Measurements from ENCODE around the gene ART1.

The ART1 gene

DNA sequence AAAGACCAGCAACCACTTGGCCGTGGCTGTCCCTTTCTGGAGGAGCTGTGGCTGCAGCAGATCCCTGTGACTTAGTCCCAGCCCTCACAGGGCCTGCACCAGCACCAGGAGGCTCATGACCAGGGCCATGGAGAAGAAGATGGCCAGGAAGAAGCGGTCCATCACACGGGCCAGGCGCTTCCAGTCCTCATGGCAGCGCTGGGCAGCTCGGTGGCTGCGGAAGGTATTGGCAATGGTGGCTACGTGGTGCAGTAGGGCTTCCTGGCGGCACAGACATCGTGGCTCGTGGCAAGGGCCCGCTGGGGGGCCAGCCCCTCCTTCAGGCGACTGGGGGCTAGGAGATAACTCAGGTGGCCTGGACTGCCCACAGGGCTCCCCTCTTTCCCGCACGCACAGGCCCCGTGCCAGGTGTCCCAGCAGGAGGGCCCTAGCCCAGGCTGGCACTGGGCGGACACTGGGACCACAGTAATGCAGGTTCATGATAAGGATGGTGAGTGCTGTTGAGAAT is 21.1 kb downstream of the ART1 start:
- DNase-seq (ENCODE audit: low spot score), result no peak

DNA sequence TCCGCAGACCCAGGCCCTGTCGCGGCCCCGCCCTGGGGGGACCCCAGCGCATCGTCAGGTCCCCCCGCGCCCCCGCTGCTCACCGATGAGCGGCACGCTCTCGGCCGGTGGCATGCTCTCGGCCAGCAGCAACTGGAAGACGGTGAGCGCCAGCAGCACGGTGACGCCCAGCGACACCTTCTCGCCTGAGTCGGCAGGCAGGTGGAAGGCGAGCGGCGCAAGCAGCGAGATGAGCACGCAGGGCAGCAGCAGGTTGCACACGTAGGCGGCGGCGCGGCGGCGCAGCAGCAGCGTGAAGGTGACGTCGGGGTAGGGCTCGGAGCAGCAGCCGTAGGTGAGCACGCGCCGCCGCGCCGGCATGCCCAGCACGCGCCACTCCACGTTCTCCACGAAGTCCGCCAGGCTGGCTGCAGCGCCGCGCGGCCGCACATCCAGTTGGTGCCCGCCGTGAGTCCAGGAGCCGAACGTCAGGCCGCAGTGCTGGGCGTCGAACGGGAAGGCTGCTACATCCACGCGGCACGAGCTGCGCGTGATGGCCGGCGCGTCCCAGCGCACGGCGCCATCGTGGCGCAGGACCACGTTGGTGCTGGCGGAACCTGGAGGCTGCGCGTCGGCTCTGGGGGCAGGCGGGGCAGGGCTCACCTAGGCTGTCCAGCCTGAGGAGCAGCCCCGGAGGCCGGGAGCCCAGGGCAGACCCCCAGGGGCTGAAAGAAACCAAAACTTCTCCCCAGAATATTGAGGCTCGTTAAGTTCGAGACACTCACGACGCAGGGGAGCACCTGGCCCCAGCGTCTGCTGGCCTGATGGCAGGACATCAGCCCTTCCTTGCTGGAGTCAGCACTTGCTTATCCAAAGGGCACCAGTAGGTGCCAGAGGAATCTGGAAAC is 22.5 kb downstream of the ART1 start:
- DNase-seq (ENCODE audit: low spot score), result no peak

DNA sequence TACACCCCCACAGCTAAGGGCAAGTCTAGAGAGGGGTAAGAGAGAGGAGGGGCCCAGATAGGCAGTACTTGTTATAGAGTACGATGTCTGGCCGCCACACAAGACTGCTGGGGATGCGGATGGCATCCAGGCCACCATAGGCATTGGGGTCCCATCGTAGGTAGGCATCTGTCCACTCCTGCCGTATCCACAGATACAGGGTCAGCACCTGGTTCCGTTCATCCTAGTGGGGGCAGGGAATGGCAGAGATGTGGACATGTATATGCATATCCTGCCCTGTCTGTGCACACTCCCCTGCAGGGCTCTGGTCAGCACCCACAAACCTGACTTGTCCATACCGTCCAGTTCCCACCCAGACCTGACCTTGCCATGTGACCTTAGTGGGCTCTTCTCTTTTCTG is 24.2 kb downstream of the ART1 start:
- no peak for DNase-seq (ENCODE audit: low spot score)

DNA sequence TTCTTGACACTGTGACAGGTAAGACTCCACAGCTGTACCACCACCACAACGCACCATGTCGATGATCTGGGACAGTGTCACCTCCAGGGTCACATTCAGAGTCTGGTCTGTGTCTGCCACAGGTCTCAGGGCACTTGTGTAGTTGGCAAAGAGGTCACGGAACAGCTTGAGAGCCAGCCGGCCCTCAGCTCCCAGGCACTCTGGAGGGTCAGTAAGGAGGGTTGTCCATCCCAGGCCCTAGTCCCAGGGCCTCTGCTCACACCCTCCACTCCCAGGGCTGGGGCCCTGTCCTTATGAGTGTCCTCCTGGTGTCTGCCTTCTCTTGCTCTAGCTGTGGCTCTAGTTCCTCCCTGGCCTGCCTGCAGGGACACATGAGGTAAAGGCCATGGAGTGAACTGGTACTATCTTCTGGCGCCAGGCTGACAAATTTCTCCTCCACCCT is 24.8 kb downstream of the ART1 start:
- DNase-seq (ENCODE audit: low spot score), result no peak

DNA sequence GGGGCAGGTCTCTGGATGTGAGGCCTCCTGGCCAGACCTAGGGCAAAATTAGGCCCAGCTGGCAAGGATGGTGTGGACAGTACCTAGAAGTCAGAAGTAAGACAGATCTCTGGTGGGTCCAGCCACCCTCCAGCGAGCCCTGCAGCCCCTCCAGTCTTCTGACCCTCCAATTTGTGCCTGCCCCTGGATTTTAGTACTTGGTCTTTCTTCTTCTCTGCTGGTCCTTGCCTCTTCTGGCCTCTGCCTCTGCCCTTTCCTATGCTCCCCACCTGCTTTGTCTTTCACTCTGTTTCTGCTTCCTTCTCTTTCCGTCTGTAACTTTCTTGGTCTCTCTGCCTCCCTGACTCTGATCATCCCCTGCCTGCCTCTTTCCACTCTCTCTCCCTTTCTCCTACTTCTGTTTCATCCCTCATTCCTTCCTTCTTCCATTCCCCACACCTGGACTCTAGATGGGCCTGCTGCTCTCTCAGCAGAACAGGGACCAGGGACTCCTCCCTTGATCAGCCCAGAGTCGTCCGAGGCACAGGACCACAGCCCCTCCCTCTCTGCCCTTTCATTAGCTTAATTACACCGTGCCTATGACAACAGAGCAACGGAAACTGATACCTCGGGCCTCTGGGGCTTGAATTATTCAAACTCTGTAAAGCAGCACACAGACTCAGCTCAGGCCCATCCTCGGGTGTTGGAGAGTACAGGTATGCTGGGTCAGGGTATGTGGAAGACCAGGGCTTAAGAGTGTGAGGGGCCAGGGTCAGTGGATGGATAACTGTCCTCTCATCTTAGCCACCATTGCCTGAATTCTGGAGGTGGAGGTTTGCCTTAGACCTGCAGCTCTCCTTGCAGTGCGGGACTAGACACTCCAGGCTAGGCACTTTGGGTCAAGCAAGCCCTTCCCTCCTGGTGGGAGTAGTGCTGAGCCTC is 26.7 kb downstream of the ART1 start, which contains the start of gene CHRNA10:
CHRNA10 (minus strand) TSS at position 51 of the 921 bp plus-strand sequence. CDS start 72 bp downstream, outside the sequence.
- no peak for DNase-seq (ENCODE audit: low spot score)

DNA sequence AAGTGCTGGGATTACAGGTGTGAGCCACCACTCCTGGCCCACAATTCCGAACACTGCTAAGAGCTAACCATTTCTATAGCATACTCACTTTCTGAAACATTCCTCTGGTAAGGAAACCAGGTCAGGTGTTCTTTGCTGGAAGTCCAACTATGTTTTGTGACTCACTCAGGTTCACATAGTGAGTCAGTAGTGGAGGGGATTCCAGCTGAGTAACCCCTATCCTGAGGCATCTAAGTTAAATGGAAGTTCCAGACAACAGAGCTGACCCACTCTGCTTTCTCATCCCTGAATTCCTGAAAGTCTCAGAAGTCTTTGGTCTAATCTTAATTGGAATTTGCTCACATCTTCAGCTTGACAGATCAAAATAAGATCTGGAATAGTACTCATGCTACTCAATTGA is 29.3 kb downstream of the ART1 start:
- no peak for DNase-seq (ENCODE audit: low spot score)

DNA sequence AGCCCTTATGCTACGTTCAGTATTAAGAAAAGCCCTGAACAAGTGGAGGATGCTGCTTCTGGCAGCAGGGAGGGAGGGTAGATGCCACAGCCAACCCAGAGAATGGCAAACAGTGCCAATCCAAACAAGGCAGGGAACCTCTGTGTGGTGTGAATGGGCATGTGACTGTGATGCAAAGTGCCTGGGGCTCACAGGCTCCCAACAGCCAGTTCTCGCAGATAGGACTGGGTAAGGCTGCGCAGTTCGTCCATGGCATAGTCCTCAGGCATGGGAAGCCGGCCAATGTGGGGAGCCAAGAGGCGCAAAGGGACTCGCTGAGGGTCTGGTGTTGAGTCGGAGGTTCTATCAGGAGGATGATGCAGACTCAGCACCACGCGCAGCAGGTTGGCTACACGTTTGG is 31.0 kb downstream of the ART1 start:
- DNase-seq (ENCODE audit: low spot score), result no peak

DNA sequence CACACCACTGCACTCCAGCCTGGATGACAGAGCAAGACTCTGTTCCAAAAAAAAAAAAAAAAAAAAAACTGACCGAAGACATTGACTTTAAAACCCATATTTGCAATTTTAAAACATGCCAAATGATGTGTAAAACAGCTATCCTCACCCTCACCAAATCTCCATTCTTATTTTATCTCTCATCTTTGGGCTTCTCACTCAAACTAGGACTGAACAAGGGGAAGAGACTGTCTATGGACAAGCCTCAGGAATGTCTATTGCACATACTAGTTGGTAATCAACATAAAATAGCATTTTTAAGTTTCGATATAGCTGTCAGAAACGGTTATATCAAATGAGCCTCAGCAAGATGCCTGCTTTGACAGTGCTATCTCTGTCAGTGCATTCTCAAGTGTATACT is 34.1 kb downstream of the ART1 start:
- DNase-seq (ENCODE audit: low spot score), result no peak

DNA sequence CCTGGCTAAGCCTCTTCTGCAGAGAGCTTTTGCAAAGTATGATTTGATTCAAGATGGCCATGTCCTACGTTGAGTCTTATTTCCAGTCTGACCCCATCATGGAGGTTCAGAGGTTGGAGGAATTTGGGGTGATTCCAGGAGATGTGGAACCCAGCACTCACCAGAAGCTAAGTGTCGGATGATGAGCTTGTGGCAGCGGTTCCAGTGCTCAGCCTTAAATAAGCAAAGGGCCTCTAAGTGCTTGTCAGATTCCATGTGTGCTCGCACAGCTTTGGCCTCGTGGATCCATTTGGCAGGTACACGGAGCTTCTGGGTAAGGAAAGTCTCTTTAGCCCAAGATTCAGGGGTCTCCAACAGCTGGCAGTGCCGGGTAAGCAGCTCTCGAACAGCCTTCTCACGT is 38.1 kb downstream of the ART1 start:
- DNase-seq (ENCODE audit: low spot score), result no peak

DNA sequence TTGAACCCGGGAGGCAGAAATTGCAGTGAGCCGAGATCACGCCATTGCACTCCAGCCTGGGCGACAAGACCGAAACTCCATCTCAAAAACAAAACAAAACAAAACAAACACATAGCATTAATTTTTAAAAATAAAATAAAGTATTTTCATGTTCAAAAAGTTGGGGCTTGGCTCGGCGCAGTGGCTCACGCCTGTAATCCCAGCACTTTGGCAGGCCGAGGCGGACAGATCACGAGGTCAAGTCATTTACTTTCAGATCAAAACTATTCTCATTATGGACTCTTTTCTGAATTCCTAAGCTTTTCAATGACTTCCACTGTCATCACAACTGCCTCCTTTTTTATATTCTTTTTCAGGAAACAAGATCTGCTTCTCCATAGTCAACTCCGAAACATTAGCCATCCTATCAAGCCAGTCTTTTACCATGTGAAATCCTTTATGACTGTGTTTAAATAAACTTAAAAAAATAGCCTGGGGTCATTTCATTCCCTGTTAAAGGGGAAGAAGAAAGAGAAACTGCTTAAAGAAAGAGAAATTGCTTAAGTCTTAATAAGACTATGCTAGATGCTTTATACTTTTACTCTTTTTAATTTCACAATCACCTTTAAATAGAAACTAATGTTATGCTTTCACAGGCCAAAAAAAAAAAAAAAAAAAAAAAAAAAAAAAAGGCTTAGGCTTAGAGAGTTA is 39.3 kb downstream of the ART1 start:
- no peak for DNase-seq (ENCODE audit: low spot score)

DNA sequence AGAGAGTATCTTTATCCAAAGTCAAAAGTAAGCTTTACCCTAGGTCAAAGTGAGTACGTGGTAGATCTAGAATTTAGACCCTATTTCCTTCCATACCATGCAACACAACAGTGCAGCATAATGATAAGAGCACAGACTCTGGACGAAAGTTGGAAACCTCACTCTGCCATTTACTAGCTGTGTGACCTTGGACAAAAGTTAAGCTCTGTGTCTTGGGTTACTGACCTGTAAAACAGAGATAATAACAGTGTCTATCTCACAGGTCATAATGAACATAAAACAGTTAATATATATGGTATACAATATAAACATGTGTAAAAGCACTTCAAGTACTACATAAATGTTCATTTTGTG is 39.9 kb downstream of the ART1 start:
- no peak for DNase-seq (ENCODE audit: low spot score)

DNA sequence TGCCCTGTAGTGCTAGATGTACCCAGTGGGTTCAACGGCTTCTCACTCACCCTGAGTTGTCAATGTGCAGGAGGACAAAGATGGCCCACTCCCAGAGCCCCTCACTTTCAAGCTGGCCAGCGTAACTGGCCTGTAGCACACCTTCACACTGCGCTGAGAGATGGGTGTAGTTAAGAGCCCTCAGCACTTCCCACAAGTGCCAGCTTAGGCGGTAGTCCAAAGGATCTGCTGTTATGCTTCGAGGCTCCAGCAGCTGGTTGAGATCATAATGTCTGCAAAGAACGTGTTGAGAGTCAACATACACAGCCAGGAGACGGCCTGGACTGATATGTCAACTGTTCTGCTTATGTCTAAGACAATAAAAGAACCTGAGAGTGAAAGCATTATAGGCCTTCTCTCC is 41.0 kb downstream of the ART1 start:
- DNase-seq (ENCODE audit: low spot score), result no peak

DNA sequence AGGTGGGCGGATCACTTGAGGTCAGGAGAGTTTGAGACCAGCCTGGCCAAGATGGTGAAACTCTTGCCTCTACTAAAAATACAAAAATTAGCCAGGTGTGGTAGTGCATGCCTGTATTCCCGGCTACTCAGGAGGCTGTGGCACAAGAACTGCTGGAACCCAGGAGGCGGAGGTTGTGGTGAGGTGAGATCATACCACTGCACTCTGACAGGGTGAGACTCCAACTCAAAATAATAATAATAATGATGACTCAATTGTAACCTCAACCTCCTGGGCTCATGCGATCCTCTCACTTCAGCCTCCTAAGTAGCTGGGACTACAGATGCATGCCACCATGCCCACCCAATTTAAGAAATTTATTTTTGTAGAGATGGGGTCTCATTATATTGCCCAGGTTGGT is 41.8 kb downstream of the ART1 start:
- DNase-seq (ENCODE audit: low spot score), result no peak

DNA sequence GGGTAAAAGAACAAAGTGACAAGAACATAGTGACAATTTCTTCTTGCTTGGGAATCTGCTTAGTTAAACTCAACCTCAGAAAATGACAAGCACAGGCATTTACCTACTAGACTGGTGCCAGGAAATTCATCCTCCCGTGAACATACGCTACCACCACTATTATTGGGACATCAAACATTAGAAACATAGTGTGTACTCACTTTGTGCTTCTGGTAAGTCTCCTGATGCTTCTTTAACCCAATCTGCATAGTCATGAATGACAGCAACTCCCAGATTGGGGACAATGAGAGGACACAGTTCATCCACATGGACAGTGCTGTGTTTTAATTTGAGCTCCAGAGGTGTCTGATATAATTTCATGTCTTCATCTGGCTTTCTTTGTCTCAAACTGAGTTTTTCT is 55.5 kb downstream of the ART1 start:
- DNase-seq (ENCODE audit: low spot score), result no peak

DNA sequence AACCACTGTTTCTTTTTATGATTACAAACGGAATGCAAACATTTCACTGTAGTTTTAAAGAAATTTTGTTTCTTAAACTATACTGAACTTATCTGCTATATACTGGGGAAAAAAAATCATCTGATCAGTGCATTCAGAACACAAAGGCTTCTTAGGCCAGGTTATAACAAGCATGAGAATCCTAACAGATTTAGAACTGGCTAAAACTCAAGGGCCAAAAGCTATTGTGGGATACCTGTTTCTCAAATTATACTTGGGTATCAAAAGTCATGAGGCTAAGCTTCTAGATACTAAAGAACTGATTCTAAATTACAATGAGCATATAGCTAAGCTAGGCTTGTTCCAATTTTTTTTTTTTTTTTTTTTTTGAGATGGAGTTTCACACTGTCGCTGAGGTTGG is 56.0 kb downstream of the ART1 start:
- DNase-seq (ENCODE audit: low spot score), result no peak

DNA sequence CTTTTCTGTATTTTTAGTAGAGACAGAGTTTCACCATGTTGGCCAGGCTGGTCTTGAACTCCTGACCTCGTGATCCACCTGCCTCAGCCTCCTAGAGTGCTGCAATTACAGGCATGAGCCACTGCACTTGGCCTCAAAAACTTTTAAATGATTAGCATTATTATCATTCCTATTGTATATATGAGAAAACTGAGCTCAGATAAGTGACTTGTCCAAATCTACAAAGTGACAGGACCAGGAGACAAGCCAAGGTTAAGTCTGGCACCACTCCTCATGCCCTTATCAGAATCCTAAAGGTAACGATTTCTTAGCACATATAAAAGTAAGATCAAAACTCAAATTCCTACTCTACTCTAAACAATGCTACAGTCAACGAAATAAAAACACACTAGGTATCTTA is 58.5 kb downstream of the ART1 start:
- DNase-seq (ENCODE audit: low spot score), result no peak

DNA sequence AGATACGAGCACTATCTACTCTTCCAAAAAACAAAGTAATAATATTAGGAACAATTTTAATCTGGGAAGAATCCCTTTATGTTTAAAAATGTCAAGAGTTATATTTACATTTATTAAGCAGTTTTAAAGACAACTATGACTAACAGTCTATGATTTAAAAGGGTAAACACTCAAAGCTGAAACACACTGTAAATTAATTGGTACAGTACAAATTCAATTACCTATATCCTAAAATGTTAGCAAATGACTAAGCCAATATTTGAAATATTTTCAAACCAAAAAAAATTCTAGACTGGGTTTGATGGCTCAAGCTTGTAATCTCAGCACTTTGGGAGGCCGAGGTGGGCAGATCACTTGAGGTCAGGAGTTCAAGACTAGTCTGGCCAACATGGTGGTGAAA is 62.2 kb downstream of the ART1 start:
- DNase-seq (ENCODE audit: low spot score), result no peak

DNA sequence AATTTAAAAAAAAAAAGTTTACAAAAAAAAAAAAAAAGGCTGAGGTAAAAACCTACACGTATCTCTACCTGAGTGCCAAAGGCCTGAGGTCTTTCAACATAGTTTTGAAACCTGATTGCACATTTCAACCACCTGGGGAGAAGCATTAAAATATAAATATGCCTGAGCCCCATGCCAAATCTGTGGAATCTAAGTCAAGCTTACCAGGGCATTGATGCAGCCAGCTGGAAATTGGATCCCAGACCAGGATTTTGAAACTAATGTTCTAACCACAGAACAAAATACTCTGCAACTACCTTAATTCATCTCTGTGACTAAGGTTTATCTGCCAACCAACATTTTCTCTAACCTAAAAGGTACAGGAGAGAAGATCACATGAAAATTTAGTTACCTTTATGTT is 65.0 kb downstream of the ART1 start:
- DNase-seq (ENCODE audit: low spot score), result no peak

DNA sequence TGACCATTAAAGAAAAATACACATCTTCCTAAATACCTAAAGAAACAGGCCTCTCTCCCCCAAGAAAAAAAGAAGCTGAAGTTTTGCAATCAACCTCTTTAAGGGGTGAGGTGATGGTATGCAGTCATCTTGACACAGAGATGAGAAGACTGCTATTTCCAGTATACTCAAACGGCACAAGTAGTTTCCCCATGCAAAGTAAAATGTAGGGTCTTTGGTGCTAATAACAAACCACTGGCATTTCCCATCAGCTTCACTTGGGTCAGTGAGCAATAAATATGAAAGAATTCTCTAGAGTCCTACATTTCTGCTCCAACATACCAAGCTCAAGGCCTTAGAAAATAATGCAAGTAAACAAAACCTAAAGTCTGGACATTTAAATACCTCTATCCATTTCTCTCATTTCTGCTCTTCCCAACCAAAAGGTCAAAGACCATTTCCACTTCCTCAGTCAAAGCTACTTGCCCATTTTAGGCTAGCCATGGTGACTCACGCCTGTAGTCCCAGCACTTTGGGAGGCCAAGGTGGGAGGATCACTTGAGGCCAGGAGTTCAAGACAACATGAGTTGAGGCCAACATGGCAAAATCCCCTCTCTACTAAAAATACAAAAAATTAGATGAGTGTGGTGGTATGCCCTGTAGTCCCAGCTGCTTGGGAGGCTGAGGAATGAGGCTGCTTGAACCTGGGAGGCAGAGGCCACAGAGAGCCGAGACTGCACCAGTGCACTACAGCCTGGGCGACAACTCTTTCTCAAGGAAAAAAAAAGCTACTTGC is 65.7 kb downstream of the ART1 start:
- no peak for DNase-seq (ENCODE audit: low spot score)

DNA sequence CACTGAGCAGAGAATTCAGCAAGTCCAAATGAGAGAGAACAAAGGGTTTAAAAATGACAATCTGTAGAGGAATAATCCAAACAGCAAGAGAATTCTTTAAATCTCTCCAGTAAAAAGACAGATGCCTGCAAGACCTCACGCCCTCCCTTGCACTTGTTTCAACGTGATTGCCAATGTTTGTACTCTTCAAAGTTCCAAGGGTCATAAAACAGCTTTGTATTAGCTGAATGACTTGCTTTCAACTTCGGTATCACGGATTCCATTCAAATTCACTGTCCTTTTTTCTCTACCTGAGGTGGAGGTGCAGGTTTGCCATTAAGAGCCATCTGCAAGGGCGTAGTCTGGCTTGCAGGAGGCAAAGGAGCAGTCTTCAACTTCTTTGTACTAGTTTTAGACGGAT is 67.3 kb downstream of the ART1 start:
- no peak for DNase-seq (ENCODE audit: low spot score)
